Prostate gland (tissue), 2 donors: Measurements from ENCODE around the gene MRPL54. TPM values are rescaled to one million over a fixed set of nuclear protein-coding genes. Genes with fewer than 3 reads are reported as not detected.

Source experiments
- DNase-seq: peaks from one replicate; pipeline ENCODE4 v3.0.0-alpha.2; 2019; ENCODE audit warnings: low spot score
- H3K27ac ChIP-seq, 2 donors: fragments of 200-600 bp; sonication (generic); 2 replicates each; pipeline ENCODE4 v1.5.1; 2017 to 2019
- H3K27me3 ChIP-seq: fragments of 200-600 bp; sonication (generic); replicated peaks from 2 replicates; pipeline ENCODE4 v1.5.1; 2019; ENCODE audit not compliant: insufficient read depth
- H3K36me3 ChIP-seq, 2 donors: fragments of 200-600 bp; sonication (generic); 1 replicate in 1 of 2; 2 replicates in 1 of 2; pipeline versions ENCODE4 v1.5.1 to v1.8.1; 2017 to 2019
- H3K4me1 ChIP-seq: fragments of 200-600 bp; sonication (generic); replicated peaks from 2 replicates; pipeline ENCODE4 v1.5.1; 2019
- H3K4me3 ChIP-seq, 2 donors: fragments of 200-600 bp; sonication (generic); 2 replicates each; pipeline ENCODE4 v1.5.1; 2017 to 2019
- H3K9me3 ChIP-seq: fragments of 200-600 bp; sonication (generic); 2 replicates; pipeline ENCODE4 v1.5.1; 2017
- POLR2A ChIP-seq: fragments of 450-650 bp; IDR thresholded peaks from one replicate; pipeline ENCODE4 v1.6.1; 2016; ENCODE audit warnings: antibody characterized with exemption, mild to moderate bottlenecking
- POLR2AphosphoS5 ChIP-seq: sonication (generic); formaldehyde crosslinking; IDR thresholded peaks from one replicate; pipeline ENCODE4 v1.6.1; 2017; ENCODE audit warnings: antibody characterized with exemption
- WGBS: methylation state at CpG from one replicate; pipeline ENCODE4 v1.1.5; 2018; 5-methylcytosine and 5-hydroxymethylcytosine counted together
- intact Hi-C: fragments of 100-400 bp; cut with DNase I; formaldehyde crosslinking; loops from one replicate; pipeline ENCODE4 v1.14.2; 2022
- total RNA-seq, 2 donors: library from RNA; depleted of rRNA; stranded (reverse); fragments of >200 nt; gene quantifications; one replicate each; pipeline ENCODE4 v1.1.0, GENCODE V29; 2016
- TF ChIP-seq, protein P1 (sequence below), 4 experiments: fragments of 200-600 bp in 2 of 4; fragments of 450-650 bp in 2 of 4; sonication (generic) in 2 of 4; IDR thresholded peaks; 1 replicate in 3 of 4; 2 replicates in 1 of 4; pipeline ENCODE4 v1.5.1; 2016 to 2019; ENCODE audit warnings: antibody characterized with exemption in 4 of 4, mild to moderate bottlenecking in 2 of 4, moderate library complexity in 2 of 4

Gene MRPL54
- total RNA-seq, 2 donors from 2014 or later = 69.7 to 105 TPM

DNA sequence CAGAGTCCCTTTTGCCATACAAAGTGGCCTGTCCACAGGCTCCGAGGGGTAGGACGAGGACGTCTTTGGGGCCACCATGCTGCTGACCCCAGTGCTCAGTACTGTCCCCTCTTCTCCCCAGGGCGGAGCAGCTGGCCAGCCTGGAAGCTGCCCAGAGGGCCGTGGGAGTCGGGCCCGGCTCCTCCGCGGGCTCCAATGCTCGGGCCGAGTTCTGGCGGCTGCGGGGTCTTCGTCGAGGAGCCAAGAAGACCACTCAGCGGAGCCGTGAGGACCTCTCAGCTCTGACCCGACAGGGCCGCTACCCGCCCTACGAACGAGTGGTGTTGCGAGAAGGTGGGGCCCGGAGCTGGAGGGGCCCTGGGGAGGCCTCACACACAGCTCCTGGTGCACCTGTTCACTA is 22.1 kb upstream of the MRPL54 start:
- 94% methylated on average over 22 of the region's 24 CpGs for WGBS
- no peak overlapping the region for H3K4me3 ChIP-seq
- H3K27ac ChIP-seq = no peak overlapping the region
- no peak for TF ChIP-seq POLR2A
- TF ChIP-seq POLR2AphosphoS5 = no peak
- TF ChIP-seq, protein P1, sequence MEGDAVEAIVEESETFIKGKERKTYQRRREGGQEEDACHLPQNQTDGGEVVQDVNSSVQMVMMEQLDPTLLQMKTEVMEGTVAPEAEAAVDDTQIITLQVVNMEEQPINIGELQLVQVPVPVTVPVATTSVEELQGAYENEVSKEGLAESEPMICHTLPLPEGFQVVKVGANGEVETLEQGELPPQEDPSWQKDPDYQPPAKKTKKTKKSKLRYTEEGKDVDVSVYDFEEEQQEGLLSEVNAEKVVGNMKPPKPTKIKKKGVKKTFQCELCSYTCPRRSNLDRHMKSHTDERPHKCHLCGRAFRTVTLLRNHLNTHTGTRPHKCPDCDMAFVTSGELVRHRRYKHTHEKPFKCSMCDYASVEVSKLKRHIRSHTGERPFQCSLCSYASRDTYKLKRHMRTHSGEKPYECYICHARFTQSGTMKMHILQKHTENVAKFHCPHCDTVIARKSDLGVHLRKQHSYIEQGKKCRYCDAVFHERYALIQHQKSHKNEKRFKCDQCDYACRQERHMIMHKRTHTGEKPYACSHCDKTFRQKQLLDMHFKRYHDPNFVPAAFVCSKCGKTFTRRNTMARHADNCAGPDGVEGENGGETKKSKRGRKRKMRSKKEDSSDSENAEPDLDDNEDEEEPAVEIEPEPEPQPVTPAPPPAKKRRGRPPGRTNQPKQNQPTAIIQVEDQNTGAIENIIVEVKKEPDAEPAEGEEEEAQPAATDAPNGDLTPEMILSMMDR (IDR thresholded peaks at IDR 0.05) = no peak
- intact Hi-C loops = no loop called here
- no peaks in the 10 kb centered on the region for H3K4me1 ChIP-seq
- H3K36me3 ChIP-seq = no peaks in the 10 kb centered on the region
- no peak for DNase-seq
- H3K9me3 ChIP-seq = no peaks in the 10 kb centered on the region
- no peaks in the 10 kb centered on the region for H3K27me3 ChIP-seq

DNA sequence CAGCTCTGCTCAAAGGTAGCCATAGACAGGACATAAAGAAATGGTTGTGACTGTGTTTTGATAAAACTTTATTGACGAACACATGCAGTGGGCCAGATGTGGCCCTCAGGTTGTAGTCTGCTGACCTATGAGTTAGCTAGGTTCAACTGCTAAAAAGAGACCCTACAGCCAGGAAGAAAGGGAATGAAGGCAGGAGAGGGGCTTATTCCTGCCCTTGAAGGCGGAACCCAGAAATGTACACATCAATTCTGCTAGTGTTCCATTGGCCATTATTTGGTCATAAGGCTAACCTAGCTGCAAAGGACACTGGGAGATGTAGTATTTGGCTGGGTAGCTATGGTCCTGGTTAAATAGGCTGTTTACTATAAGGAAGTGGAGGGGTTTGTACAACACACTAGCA is 19.0 kb upstream of the MRPL54 start:
- Histone ChIP-seq H3K4me3 (no peak overlapping the region), H3K27ac (no peak overlapping the region), H3K36me3 (no peaks in the 10 kb centered on the region), H3K9me3 (no peaks in the 10 kb centered on the region), H3K4me1 (no peaks in the 10 kb centered on the region), H3K27me3 (no peaks in the 10 kb centered on the region)
- intact Hi-C loops = no loop called here
- WGBS = 96% methylated on average over 2 of the region's 2 CpGs
- TF ChIP-seq POLR2A (no peak), POLR2AphosphoS5 (no peak)
- TF ChIP-seq, protein P1 (IDR thresholded peaks at IDR 0.05) = no peak
- DNase-seq = no peak

DNA sequence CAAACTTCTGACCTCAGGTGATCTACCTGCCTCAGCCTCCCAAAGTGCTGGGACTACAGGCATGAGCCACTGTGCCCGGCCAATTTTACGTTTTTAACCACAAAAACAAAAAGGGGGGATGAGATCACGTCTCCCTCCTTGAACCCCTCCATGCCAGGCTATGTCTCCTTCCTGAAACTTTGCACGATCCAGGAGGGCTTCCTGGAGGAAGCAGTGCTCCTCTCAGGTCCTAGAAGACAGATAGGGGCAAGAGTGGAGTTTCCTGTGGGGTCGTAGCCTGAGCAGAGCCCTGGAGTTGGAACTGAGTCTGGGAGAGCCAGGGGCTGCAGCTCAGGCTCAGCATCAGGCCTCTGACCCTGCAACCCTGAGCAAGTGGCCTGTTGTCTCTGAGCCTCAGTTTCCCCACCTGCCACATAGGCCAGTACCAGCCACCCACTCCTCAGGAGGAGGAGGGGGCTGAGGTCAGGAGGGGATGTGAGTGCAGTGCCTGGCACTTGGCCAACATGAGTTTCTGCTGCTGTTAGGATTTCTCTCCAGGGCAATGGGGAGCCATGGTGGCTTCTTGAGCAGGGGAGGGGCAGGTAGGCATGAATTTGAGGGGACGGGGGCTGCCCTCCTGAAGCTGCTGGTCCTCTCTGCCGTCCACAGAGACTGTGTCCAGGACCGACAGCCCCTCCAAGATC is 17.0 kb upstream of the MRPL54 start:
- H3K9me3 ChIP-seq = no peaks in the 10 kb centered on the region
- 66% methylated on average over 8 of the region's 8 CpGs for WGBS
- DNase-seq = no peak
- intact Hi-C loops = no loop called here
- H3K27ac ChIP-seq = no peak overlapping the region
- no peaks in the 10 kb centered on the region for H3K27me3 ChIP-seq
- no peaks in the 10 kb centered on the region for H3K4me1 ChIP-seq
- peaks cover 0 to 5% of the 10 kb centered on the region in 2 donors for H3K36me3 ChIP-seq
- no peak overlapping the region for H3K4me3 ChIP-seq
- TF ChIP-seq, protein P1 (IDR thresholded peaks at IDR 0.05) = no peak
- TF ChIP-seq POLR2A (no peak), POLR2AphosphoS5 (no peak)

DNA sequence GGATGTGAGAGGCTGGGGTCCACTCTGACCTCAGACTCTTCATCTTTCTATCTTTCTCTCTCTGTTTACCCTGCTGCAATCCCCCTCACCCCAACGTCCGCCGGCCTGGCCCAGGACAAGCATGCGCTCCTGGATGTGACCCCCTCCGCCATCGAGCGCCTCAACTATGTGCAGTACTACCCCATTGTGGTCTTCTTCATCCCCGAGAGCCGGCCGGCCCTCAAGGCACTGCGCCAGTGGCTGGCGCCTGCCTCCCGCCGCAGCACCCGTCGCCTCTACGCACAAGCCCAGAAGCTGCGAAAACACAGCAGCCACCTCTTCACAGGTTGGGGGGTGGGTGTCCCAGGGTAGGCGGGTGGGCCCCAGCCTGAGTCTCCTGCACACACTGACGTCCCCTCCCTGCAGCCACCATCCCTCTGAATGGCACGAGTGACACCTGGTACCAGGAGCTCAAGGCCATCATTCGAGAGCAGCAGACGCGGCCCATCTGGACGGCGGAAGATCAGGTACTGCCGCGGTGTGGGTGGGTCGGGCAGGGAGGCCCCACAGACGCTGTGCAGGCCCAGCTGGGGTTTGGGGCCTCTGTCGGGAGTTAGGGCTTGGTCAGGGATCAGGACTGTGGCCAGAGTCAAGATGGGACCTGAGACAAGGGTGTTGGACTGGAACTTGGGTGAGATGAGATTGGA is 16.0 kb upstream of the MRPL54 start:
- WGBS = 73% methylated on average over 31 of the region's 31 CpGs
- Histone ChIP-seq H3K36me3 (peaks cover 0 to 9% of the 10 kb centered on the region in 2 donors), H3K4me1 (no peaks in the 10 kb centered on the region), H3K9me3 (no peaks in the 10 kb centered on the region), H3K27ac (no peak overlapping the region), H3K4me3 (no peak overlapping the region), H3K27me3 (no peaks in the 10 kb centered on the region)
- intact Hi-C loops = no loop called here
- DNase-seq = no peak
- TF ChIP-seq POLR2A (no peak), POLR2AphosphoS5 (no peak)
- TF ChIP-seq, protein P1 (IDR thresholded peaks at IDR 0.05) = no peak

DNA sequence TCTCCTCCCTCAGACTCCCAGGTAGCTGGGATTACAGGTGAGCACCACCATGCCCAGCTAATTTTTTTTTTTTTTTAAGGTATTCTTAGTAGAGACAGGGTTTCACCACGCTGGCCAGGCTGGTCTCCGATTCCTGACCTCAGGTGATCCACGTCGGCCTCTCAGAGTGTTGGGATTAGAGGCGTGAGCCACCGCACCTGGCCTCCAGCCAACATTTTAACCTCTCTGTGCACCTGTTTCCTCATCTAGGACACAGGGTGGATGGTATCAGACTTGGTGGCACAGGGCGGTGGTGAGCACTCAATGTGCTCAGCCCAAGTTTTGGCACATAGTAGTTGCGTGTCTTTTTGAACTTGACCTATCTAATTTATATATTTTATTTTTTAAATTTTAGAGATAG is 13.5 kb upstream of the MRPL54 start:
- H3K4me3 ChIP-seq = no peak overlapping the region
- 81% methylated on average over 8 of the region's 8 CpGs for WGBS
- H3K27me3 ChIP-seq = no peaks in the 10 kb centered on the region
- no peaks in the 10 kb centered on the region for H3K4me1 ChIP-seq
- no peak overlapping the region for H3K27ac ChIP-seq
- no peaks in the 10 kb centered on the region for H3K9me3 ChIP-seq
- TF ChIP-seq POLR2AphosphoS5 (no peak), POLR2A (no peak)
- TF ChIP-seq, protein P1 (IDR thresholded peaks at IDR 0.05) = no peak
- no peak for DNase-seq
- H3K36me3 ChIP-seq = peaks cover 0 to 9% of the 10 kb centered on the region in 2 donors
- intact Hi-C loops = no loop called here
